ENCODE measurements around the gene KRTAP2-1. TPM values are rescaled to one million over a fixed set of nuclear protein-coding genes. Genes with fewer than 3 reads are reported as not detected.

Gene KRTAP2-1
- total RNA-seq, 2 donors from 2014 or later = not detected

- Histone ChIP-seq H3K4me1 (no peaks in the 10 kb centered on the region), H3K9me3 (no peaks in the 10 kb centered on the region), H3K4me3 (no peak overlapping the region), H3K9ac (ENCODE audit: low read depth in 2 of 2, low read length in 2 of 2) (no peak overlapping the region), H3K36me3 (no peaks in the 10 kb centered on the region), H3K27me3 (no peaks in the 10 kb centered on the region), H3K27ac (no peak overlapping the region)
- DNase-seq = no peak
- intact Hi-C loops (cut with DNase I) = no loop called here
- TF ChIP-seq CTCF (IDR thresholded peaks at IDR 0.05) = no peak
Measured at GRCh38 chr17:41015454-41015853, 31.7 kb downstream of the KRTAP2-1 start.

- H3K27me3 ChIP-seq = no peaks in the 10 kb centered on the region
- H3K9ac ChIP-seq (ENCODE audit: low read depth in 2 of 2, low read length in 2 of 2) = no peak overlapping the region
- intact Hi-C loops (cut with DNase I) = no loop called here
- H3K9me3 ChIP-seq = no peaks in the 10 kb centered on the region
- no peak for DNase-seq
- no peak overlapping the region for H3K27ac ChIP-seq
- no peak overlapping the region for H3K4me3 ChIP-seq
- H3K36me3 ChIP-seq = no peaks in the 10 kb centered on the region
- no peak for TF ChIP-seq CTCF (IDR thresholded peaks at IDR 0.05)
- no peaks in the 10 kb centered on the region for H3K4me1 ChIP-seq
Measured at GRCh38 chr17:41013606-41014005, 33.5 kb downstream of the KRTAP2-1 start.

- H3K27me3 ChIP-seq = no peaks in the 10 kb centered on the region
Measured at GRCh38 chr17:41013181-41013580, 33.9 kb downstream of the KRTAP2-1 start.

GRCh38 chr17:41012326-41013120 lies 34.6 kb downstream of the KRTAP2-1 start:
- H3K36me3 ChIP-seq = no peaks in the 10 kb centered on the region
- no peak overlapping the region for H3K4me3 ChIP-seq
- H3K9ac ChIP-seq (ENCODE audit: low read depth in 2 of 2, low read length in 2 of 2) = no peak overlapping the region
- TF ChIP-seq CTCF (IDR thresholded peaks at IDR 0.05) = no peak
- no peaks in the 10 kb centered on the region for H3K27me3 ChIP-seq
- intact Hi-C loops (cut with DNase I) = no loop called here
- H3K9me3 ChIP-seq = no peaks in the 10 kb centered on the region
- H3K4me1 ChIP-seq = no peaks in the 10 kb centered on the region
- DNase-seq = no peak
- no peak overlapping the region for H3K27ac ChIP-seq

More at GRCh38 chr17:41013181-41013580, 33.9 kb downstream of the KRTAP2-1 start:
- Histone ChIP-seq H3K27ac (no peak overlapping the region), H3K4me3 (no peak overlapping the region), H3K9ac (ENCODE audit: low read depth in 2 of 2, low read length in 2 of 2) (no peak overlapping the region), H3K9me3 (no peaks in the 10 kb centered on the region), H3K4me1 (no peaks in the 10 kb centered on the region), H3K36me3 (no peaks in the 10 kb centered on the region)
- no peak for TF ChIP-seq CTCF (IDR thresholded peaks at IDR 0.05)
- intact Hi-C loops (cut with DNase I) = no loop called here
- DNase-seq = no peak

- DNase-seq = no peak
- no peak for TF ChIP-seq CTCF (IDR thresholded peaks at IDR 0.05)
- intact Hi-C loops (cut with DNase I) = no loop called here
Measured at GRCh38 chr17:41010441-41010840, 36.7 kb downstream of the KRTAP2-1 start.

More at GRCh38 chr17:41010441-41010840, 36.7 kb downstream of the KRTAP2-1 start:
- Histone ChIP-seq H3K27ac (no peak overlapping the region), H3K9me3 (no peaks in the 10 kb centered on the region), H3K36me3 (no peaks in the 10 kb centered on the region), H3K27me3 (no peaks in the 10 kb centered on the region), H3K4me3 (no peak overlapping the region), H3K4me1 (no peaks in the 10 kb centered on the region), H3K9ac (ENCODE audit: low read depth in 2 of 2, low read length in 2 of 2) (no peak overlapping the region)
